Kasumi-1 (cell line): ENCODE data around the gene PLPP2.
"Not testable (repeated sequence)": the region's sequence is repeated elsewhere in the genome, so short reads cannot be mapped to it uniquely, and the experiment has no call there.

Experiments
- DNase-seq, 2 experiments: peaks; one replicate each; lab custom pipeline; 2025; lab: John Stamatoyannopoulos, UW

Gene PLPP2

DNA sequence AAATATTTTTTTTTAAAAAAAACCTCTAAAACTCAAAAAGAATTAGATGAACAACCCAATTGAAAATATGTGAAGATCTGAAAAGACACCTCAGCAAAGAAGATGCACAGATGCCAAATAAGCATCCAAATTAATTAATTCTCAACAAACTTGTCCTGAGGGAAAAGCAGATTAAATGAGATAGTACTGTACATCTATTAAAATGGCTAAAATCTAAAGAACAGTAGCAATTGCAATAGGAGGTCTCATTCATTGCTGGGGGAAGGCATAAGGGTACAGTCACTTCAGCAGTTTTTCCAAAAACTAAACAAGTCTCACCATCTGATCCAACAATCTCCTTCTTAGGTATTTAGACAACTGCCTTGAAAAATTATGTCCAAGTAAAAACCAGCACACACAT lies 22.0 kb downstream of the PLPP2 start:
- DNase-seq = no peak

DNA sequence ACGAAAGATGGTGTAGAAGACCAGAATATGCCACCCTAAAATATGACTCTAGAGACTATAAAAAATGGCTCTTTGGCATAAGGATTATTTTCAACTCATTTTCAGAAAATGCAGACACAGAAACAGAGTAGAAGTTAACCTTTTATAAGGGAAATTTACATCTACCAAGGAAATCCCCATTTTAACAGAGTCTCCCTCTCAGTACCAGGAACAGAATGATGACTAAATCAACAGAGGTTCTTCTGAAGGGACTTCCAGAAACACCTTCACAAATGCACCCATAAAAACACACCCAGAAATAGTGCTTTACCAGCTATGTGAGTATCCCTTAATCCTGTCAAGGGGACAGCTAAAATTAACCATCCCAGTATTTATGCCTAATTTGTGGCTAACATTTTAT lies 29.1 kb downstream of the PLPP2 start:
- DNase-seq = no peak

DNA sequence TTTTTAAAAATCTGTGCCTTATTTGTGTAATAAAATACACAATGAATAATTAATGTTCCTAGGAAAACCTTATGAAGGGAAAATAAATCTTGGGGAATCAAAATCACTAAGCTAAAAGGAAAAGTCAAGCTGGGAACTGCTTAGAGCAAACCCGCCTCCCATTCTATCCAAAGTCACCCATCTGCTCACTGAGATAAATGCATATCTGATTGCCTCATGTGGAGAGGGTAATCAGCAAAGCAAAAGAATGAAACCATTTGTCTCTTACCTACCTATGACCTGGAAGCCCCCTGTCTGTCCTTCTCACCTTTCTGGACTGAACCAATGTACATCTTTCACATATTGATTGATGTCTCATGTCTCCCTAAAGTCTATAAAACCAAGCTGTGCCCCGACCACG lies 34.4 kb downstream of the PLPP2 start:
- DNase-seq = not testable (repeated sequence)

DNA sequence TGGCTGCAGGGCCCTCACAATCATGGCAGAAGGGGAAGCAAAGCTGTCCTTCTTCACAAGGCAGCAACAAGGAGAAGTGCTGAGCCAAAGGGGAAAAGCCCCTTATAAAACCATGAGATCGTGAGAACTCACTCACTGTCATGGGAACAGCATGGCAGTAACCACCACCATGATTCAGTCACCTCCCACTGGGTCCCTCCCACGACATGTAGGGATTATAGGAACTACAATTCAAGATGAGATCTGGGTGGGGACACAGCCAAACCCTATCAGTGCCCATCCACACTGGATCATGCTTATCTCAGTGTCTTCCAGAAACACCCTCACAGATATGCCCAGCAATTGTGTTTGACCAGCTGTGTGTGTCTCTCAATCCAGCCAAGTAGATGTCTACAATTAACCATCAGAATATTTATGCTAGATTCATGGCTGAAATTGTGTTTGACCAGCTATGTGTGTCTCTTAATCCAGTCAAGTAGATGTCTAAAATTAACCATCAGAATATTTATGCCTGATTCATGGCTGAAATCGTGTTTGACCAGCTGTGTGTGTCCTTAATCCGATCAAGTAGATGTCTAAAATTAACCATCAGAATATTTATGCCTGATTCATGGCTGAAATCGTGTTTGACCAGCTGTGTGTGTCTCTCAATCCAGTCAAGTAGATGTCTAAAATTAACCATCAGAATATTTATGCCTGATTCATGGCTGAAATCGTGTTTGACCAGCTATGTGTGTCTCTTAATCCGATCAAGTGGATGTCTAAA lies 38.6 kb downstream of the PLPP2 start:
- not testable (repeated sequence) for DNase-seq

DNA sequence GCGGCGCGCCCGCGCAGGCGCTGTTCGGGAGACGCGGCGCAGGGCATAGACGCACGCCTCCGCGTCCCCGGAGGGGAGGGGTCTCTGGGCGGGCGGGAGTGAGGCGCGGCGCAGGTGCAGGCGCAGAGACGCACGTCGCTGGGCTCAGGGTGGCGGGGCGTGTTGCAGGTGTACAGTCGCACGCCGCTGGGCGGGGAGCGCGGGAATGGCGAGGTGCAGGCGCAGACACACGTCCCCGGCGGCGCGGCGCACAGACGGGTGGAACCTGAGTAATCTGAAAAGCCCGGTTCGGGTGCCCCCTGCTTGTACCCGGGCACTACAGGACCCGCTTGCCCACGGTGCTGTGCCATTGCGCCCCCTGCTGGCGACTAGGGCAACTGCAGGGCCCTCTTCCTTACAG lies 44.7 kb downstream of the PLPP2 start:
- DNase-seq = no peak

DNA sequence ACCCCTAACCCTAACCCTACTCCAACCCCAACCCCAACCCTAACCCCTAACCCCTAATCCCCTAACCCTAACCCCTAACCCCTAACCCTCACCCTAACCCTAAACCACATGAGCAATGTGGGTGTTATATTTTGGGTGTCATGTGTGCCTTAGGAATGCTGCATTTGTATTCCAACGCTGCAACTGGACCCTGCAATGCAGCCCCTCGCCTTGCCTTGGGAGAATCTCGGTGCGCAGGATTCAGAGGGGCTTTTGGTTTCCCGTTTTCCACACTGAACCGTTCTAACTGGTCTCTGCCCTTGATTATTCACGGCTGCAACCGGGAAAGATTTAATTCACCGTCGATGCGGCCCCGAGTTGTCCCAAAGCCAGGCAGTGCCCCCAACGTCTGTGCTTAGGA lies 45.3 kb downstream of the PLPP2 start:
- DNase-seq = not testable (repeated sequence)

DNA sequence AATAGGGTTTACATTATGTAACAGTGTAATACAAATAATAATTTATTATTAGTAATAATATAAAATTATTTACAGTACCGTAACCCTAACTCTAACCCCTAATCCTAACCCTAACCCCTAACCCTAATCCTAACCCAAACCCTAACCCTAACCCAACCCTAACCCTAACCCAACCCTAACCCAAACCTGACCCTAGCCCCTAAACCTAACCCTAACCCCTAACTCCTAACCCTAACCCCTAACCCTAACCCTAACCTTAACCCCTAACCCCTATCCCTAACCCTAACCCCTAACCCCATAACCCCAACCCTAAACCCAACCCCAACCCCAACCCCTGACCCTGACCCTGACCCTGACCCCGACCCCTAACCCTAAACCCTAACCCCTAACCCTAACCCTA lies 45.7 kb downstream of the PLPP2 start:
- DNase-seq = no peak
